Measurements from ENCODE around the gene NCAPH2.
A peak's percentile ranks its signal among the peaks of the same experiment; 100 is the strongest.

Gene NCAPH2

GRCh38 chr22:50542416-50542927, 34.4 kb downstream of the NCAPH2 start:
- DNase-seq (ENCODE audit: low read depth, low spot score) = no peak
- TF ChIP-seq SUZ12 (IDR thresholded peaks at IDR 0.05; ENCODE audit: extremely low read depth, insufficient read depth, insufficient read length) (no peak), YY1 (IDR thresholded peaks at IDR 0.05; ENCODE audit: insufficient read depth, insufficient read length) (no peak), ZNF274 (IDR thresholded peaks at IDR 0.05; ENCODE audit: low read depth, low read length) (no peak)
- H3K4me1 ChIP-seq (ENCODE audit: insufficient read depth, insufficient read length) = no peaks in the 10 kb centered on the region

GRCh38 chr22:50544078-50544745, 36.2 kb downstream of the NCAPH2 start:
- H3K4me1 ChIP-seq (ENCODE audit: insufficient read depth, insufficient read length) = no peaks in the 10 kb centered on the region
- H3K9ac ChIP-seq (ENCODE audit: insufficient read length, low read depth) = peak overlapping the region; percentile 32
- DNase-seq (ENCODE audit: low read depth, low spot score) = no peak

More at GRCh38 chr22:50542416-50542927, 34.4 kb downstream of the NCAPH2 start:
- Histone ChIP-seq H3K9ac (ENCODE audit: insufficient read length, low read depth) (no peak overlapping the region), H3K27me3 (ENCODE audit: insufficient read depth, insufficient read length) (peaks cover 11% of the 10 kb centered on the region), H3K9me3 (ENCODE audit: insufficient read depth, low read length) (no peaks in the 10 kb centered on the region), H3K36me3 (ENCODE audit: insufficient read depth, insufficient read length, low read length) (no peaks in the 10 kb centered on the region), H3K4me3 (ENCODE audit: insufficient read length, low read depth) (no peak overlapping the region)

GRCh38 chr22:50544746-50545253, 36.8 kb downstream of the NCAPH2 start:
- H3K4me3 ChIP-seq (ENCODE audit: insufficient read length, low read depth) = no peak overlapping the region
- DNase-seq (ENCODE audit: low read depth, low spot score) = no peak
- peak overlapping the region; percentile 32 for H3K9ac ChIP-seq (ENCODE audit: insufficient read length, low read depth)
- H3K9me3 ChIP-seq (ENCODE audit: insufficient read depth, low read length) = no peaks in the 10 kb centered on the region
- H3K36me3 ChIP-seq (ENCODE audit: insufficient read depth, insufficient read length, low read length) = no peaks in the 10 kb centered on the region
- TF ChIP-seq ZNF274 (IDR thresholded peaks at IDR 0.05; ENCODE audit: low read depth, low read length) = no peak
- TF ChIP-seq YY1 (IDR thresholded peaks at IDR 0.05; ENCODE audit: insufficient read depth, insufficient read length) = no peak
- no peak for TF ChIP-seq SUZ12 (IDR thresholded peaks at IDR 0.05; ENCODE audit: extremely low read depth, insufficient read depth, insufficient read length)
- H3K27me3 ChIP-seq (ENCODE audit: insufficient read depth, insufficient read length) = peaks cover 11% of the 10 kb centered on the region
- H3K4me1 ChIP-seq (ENCODE audit: insufficient read depth, insufficient read length) = no peaks in the 10 kb centered on the region

More at GRCh38 chr22:50544078-50544745, 36.2 kb downstream of the NCAPH2 start:
- Histone ChIP-seq H3K9me3 (ENCODE audit: insufficient read depth, low read length) (no peaks in the 10 kb centered on the region), H3K36me3 (ENCODE audit: insufficient read depth, insufficient read length, low read length) (no peaks in the 10 kb centered on the region), H3K27me3 (ENCODE audit: insufficient read depth, insufficient read length) (peaks cover 11% of the 10 kb centered on the region), H3K4me3 (ENCODE audit: insufficient read length, low read depth) (peak overlapping the region; percentile 2)
- no peak for TF ChIP-seq ZNF274 (IDR thresholded peaks at IDR 0.05; ENCODE audit: low read depth, low read length)
- TF ChIP-seq SUZ12 (IDR thresholded peaks at IDR 0.05; ENCODE audit: extremely low read depth, insufficient read depth, insufficient read length) = no peak
- TF ChIP-seq YY1 (IDR thresholded peaks at IDR 0.05; ENCODE audit: insufficient read depth, insufficient read length) = no peak

- Histone ChIP-seq H3K4me3 (ENCODE audit: insufficient read length, low read depth) (no peak within 1 kb of the TSS), H3K4me1 (ENCODE audit: insufficient read depth, insufficient read length) (no peaks in the 10 kb centered on the region), H3K36me3 (ENCODE audit: insufficient read depth, insufficient read length, low read length) (no peaks in the 10 kb centered on the region), H3K9ac (ENCODE audit: insufficient read length, low read depth) (no peak within 1 kb of the TSS), H3K27me3 (ENCODE audit: insufficient read depth, insufficient read length) (peaks cover 11% of the 10 kb centered on the region), H3K9me3 (ENCODE audit: insufficient read depth, low read length) (no peaks in the 10 kb centered on the region)
- no peak for DNase-seq (ENCODE audit: low read depth, low spot score)
- TF ChIP-seq SUZ12 (IDR thresholded peaks at IDR 0.05; ENCODE audit: extremely low read depth, insufficient read depth, insufficient read length) = no peak
- no peak for TF ChIP-seq YY1 (IDR thresholded peaks at IDR 0.05; ENCODE audit: insufficient read depth, insufficient read length)
- no peak for TF ChIP-seq ZNF274 (IDR thresholded peaks at IDR 0.05; ENCODE audit: low read depth, low read length)
These were observed 37.7 kb downstream of the NCAPH2 start, which contains the start of gene KLHDC7B for GRCh38 chr22:50545522-50546325. Gene KLHDC7B (plus strand): TSS chr22:50545899. CDS start chr22:50546244, 345 bp downstream.

- no peak for TF ChIP-seq ZNF274 (IDR thresholded peaks at IDR 0.05; ENCODE audit: low read depth, low read length)
- no peak for TF ChIP-seq SUZ12 (IDR thresholded peaks at IDR 0.05; ENCODE audit: extremely low read depth, insufficient read depth, insufficient read length)
- no peak for TF ChIP-seq YY1 (IDR thresholded peaks at IDR 0.05; ENCODE audit: insufficient read depth, insufficient read length)
- H3K4me1 ChIP-seq (ENCODE audit: insufficient read depth, insufficient read length) = no peaks in the 10 kb centered on the region
- peaks cover 11% of the 10 kb centered on the region for H3K27me3 ChIP-seq (ENCODE audit: insufficient read depth, insufficient read length)
- H3K4me3 ChIP-seq (ENCODE audit: insufficient read length, low read depth) = no peak overlapping the region
- no peak overlapping the region for H3K9ac ChIP-seq (ENCODE audit: insufficient read length, low read depth)
- no peaks in the 10 kb centered on the region for H3K9me3 ChIP-seq (ENCODE audit: insufficient read depth, low read length)
- DNase-seq (ENCODE audit: low read depth, low spot score) = no peak
- no peaks in the 10 kb centered on the region for H3K36me3 ChIP-seq (ENCODE audit: insufficient read depth, insufficient read length, low read length)
These were observed 38.6 kb downstream of the NCAPH2 start for GRCh38 chr22:50546326-50547262.

GRCh38 chr22:50547263-50547985, 39.4 kb downstream of the NCAPH2 start:
- no peak for DNase-seq (ENCODE audit: low read depth, low spot score)
- Histone ChIP-seq H3K9me3 (ENCODE audit: insufficient read depth, low read length) (no peaks in the 10 kb centered on the region), H3K4me3 (ENCODE audit: insufficient read length, low read depth) (no peak overlapping the region), H3K27me3 (ENCODE audit: insufficient read depth, insufficient read length) (peaks cover 11% of the 10 kb centered on the region), H3K4me1 (ENCODE audit: insufficient read depth, insufficient read length) (no peaks in the 10 kb centered on the region), H3K36me3 (ENCODE audit: insufficient read depth, insufficient read length, low read length) (no peaks in the 10 kb centered on the region), H3K9ac (ENCODE audit: insufficient read length, low read depth) (no peak overlapping the region)
- TF ChIP-seq ZNF274 (IDR thresholded peaks at IDR 0.05; ENCODE audit: low read depth, low read length) = no peak
- no peak for TF ChIP-seq SUZ12 (IDR thresholded peaks at IDR 0.05; ENCODE audit: extremely low read depth, insufficient read depth, insufficient read length)
- no peak for TF ChIP-seq YY1 (IDR thresholded peaks at IDR 0.05; ENCODE audit: insufficient read depth, insufficient read length)

All from NT2/D1 (cell line).